GM23338 (cell line): ENCODE data around the gene UBE3A. TPM values are rescaled to one million over a fixed set of nuclear protein-coding genes. Genes with fewer than 3 reads are reported as not detected.

ENCODE experiments used
- ATAC-seq: fragments of 200-7000 bp; cut with Tn5 transposase; 3 replicates; pipeline ENCODE4 v1.9.1; 2020
- DNase-seq: peaks from one replicate; pipeline ENCODE4 v3.0.0-alpha.2; 2015; ENCODE audit warnings: low spot score
- H2AFZ ChIP-seq: fragments of 200-600 bp; sonication (generic); 2 replicates; pipeline ENCODE4 v1.8.0; 2016; ENCODE audit warnings: antibody characterized with exemption, mild to moderate bottlenecking, moderate library complexity
- H3F3A ChIP-seq: fragments of 200-600 bp; sonication (generic); replicated peaks from 2 replicates; pipeline ENCODE4 v1.8.0; 2017; ENCODE audit warnings: antibody characterized with exemption, mixed run types, low read depth
- H3K27ac ChIP-seq: fragments of 200-600 bp; sonication (generic); 2 replicates; pipeline ENCODE4 v1.6.1; 2016; ENCODE audit warnings: low read depth
- H3K27me3 ChIP-seq: fragments of 200-600 bp; sonication (generic); 2 replicates; pipeline ENCODE4 v1.8.0; 2016; ENCODE audit warnings: mild to moderate bottlenecking, mixed run types, moderate library complexity; ENCODE audit not compliant: insufficient read depth
- H3K36me3 ChIP-seq: fragments of 200-600 bp; sonication (generic); 2 replicates; pipeline ENCODE4 v1.8.0; 2016; ENCODE audit warnings: mild to moderate bottlenecking; ENCODE audit not compliant: insufficient read depth
- H3K4me1 ChIP-seq: fragments of 200-600 bp; sonication (generic); 2 replicates; pipeline ENCODE4 v1.8.0; 2016; ENCODE audit warnings: mild to moderate bottlenecking, moderate library complexity; ENCODE audit not compliant: insufficient read depth
- H3K4me2 ChIP-seq: fragments of 200-600 bp; sonication (generic); 2 replicates; pipeline ENCODE4 v1.7.1; 2017; ENCODE audit warnings: mixed run types
- H3K4me3 ChIP-seq: fragments of 200-600 bp; sonication (generic); 2 replicates; pipeline ENCODE4 v1.6.1; 2016; ENCODE audit warnings: mixed run types
- H3K79me2 ChIP-seq: fragments of 200-600 bp; sonication (generic); replicated peaks from 2 replicates; pipeline ENCODE4 v1.8.0; 2017; ENCODE audit warnings: mild to moderate bottlenecking; ENCODE audit not compliant: insufficient read depth
- H3K9me2 ChIP-seq: fragments of 200-600 bp; sonication (generic); 2 replicates; pipeline ENCODE4 v1.8.0; 2017; ENCODE audit not compliant: insufficient read depth
- H4K20me1 ChIP-seq: fragments of 200-600 bp; sonication (generic); replicated peaks from 2 replicates; pipeline ENCODE4 v1.8.0; 2017; ENCODE audit warnings: mild to moderate bottlenecking; ENCODE audit not compliant: insufficient read depth
- H3K27ac Mint-ChIP-seq: 2 replicates; pipeline ENCODE4 v1.8.0; 2020; ENCODE audit warnings: inconsistent platforms, mild to moderate bottlenecking, moderate library complexity, mixed read lengths
- H3K27me3 Mint-ChIP-seq: 3 replicates; pipeline ENCODE4 v1.8.0; 2022; ENCODE audit warnings: low read depth, mild to moderate bottlenecking, moderate library complexity, mixed read lengths, inconsistent platforms; ENCODE audit not compliant: insufficient read depth, poor library complexity
- H3K36me3 Mint-ChIP-seq: 3 replicates; pipeline ENCODE4 v1.8.0; 2021; ENCODE audit warnings: low read depth, mild to moderate bottlenecking, inconsistent platforms, moderate library complexity, mixed read lengths
- H3K4me1 Mint-ChIP-seq: 3 replicates; pipeline ENCODE4 v1.8.0; 2020; ENCODE audit warnings: mild to moderate bottlenecking, inconsistent platforms, mixed read lengths
- H3K4me3 Mint-ChIP-seq: 3 replicates; pipeline ENCODE4 v1.8.0; 2021; ENCODE audit warnings: moderate library complexity, mild to moderate bottlenecking, inconsistent platforms, mixed read lengths
- H3K9me3 Mint-ChIP-seq: 3 replicates; pipeline ENCODE4 v1.8.0; 2020; ENCODE audit warnings: moderate library complexity, mild to moderate bottlenecking, inconsistent platforms, mixed read lengths
- CTCF ChIP-seq, 2 experiments: fragments of 200-600 bp in 1 of 2; sonication (generic) in 1 of 2; conservative IDR thresholded peaks; 2 replicates each; pipeline versions ENCODE4 v1.5.1 to v1.6.1; 2016 to 2017; ENCODE audit warnings: antibody characterized with exemption in 2 of 2, low read depth in 2 of 2, mild to moderate bottlenecking in 2 of 2, moderate library complexity in 1 of 2
- EZH2 ChIP-seq: fragments of 200-600 bp; sonication (generic); IDR thresholded peaks from one replicate; pipeline ENCODE4 v1.8.0; 2017; ENCODE audit warnings: antibody characterized with exemption, mild to moderate bottlenecking, low read depth; ENCODE audit not compliant: unreplicated experiment
- EZH2phosphoT487 ChIP-seq: fragments of 200-600 bp; sonication (generic); IDR thresholded peaks from one replicate; pipeline ENCODE4 v1.8.1; 2018; ENCODE audit warnings: antibody characterized with exemption; ENCODE audit not compliant: unreplicated experiment
- JUNB ChIP-seq: IDR thresholded peaks from one replicate; pipeline ENCODE4 v1.6.1; 2016; ENCODE audit warnings: antibody characterized with exemption; ENCODE audit not compliant: unreplicated experiment
- NANOG ChIP-seq: IDR thresholded peaks from 2 replicates; pipeline ENCODE4 v1.6.1; 2016; ENCODE audit warnings: antibody characterized with exemption, borderline replicate concordance
- POLR2AphosphoS5 ChIP-seq: IDR thresholded peaks from 2 replicates; pipeline ENCODE4 v1.6.1; 2016; ENCODE audit warnings: antibody characterized with exemption, low read depth
- STAT1 ChIP-seq: IDR thresholded peaks from one replicate; pipeline ENCODE4 v1.6.1; 2016; ENCODE audit warnings: antibody characterized with exemption; ENCODE audit not compliant: unreplicated experiment
- ZNF114 ChIP-seq: fragments of 250-450 bp; sonication (Bioruptor Pico); IDR thresholded peaks from 2 replicates; pipeline ENCODE4 v1.5.0; 2020; ENCODE audit warnings: mild to moderate bottlenecking, moderate library complexity
- ZNF331 ChIP-seq: fragments of 250-450 bp; sonication (Bioruptor Pico); IDR thresholded peaks from 2 replicates; pipeline ENCODE4 v1.5.0; 2020; ENCODE audit warnings: low read depth, mild to moderate bottlenecking, moderate library complexity
- ZNF462 ChIP-seq: fragments of 250-450 bp; sonication (Bioruptor Pico); IDR thresholded peaks from 2 replicates; pipeline ENCODE4 v1.5.0; 2020; ENCODE audit warnings: mild to moderate bottlenecking, moderate library complexity
- polyA plus RNA-seq: library from polyadenylated mRNA; unstranded; fragments of >200 nt; fragmentation: Nextera tagmentation; extraction: Ambion mirVana; gene quantifications from 2 replicates; pipeline ENCODE4 v1.2.1, GENCODE V29; 2016
- total RNA-seq: library from RNA; depleted of rRNA; stranded (reverse); fragments of >200 nt; shearing (Covaris generic); gene quantifications from 2 replicates; pipeline ENCODE4 v1.2.3, GENCODE V29; 2014
- TF ChIP-seq, protein P1 (sequence below): IDR thresholded peaks from one replicate; pipeline ENCODE4 v1.6.1; 2018; ENCODE audit warnings: antibody characterized with exemption; ENCODE audit not compliant: unreplicated experiment
- TF ChIP-seq, protein P2 (sequence below): IDR thresholded peaks from 2 replicates; pipeline ENCODE4 v1.6.1; 2016; ENCODE audit warnings: antibody characterized with exemption

UBE3A gene
- total and polyA plus RNA-seq, 2 experiments from 2014 or later = 96.1 to 150 TPM

DNA sequence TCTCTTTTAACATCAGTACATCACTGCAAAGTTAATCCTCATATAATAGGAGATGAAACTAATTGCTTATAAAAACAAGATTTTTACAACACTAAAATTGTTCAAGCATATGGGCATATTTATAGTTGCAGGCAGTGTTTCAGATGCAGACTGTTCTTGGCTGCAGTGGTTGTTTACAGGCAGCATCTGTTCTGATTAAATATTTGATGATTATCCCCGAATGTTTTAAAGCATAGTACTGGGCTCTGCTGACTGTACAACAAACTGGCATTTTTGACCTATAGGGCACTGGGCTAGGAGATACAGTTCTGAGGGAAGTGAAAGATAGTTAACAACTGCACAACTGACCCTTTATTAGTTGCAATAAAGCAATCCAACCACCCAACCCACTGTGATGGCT is 113.6 kb downstream of the UBE3A start:
- TF ChIP-seq STAT1 (no peak), NANOG (no peak), ZNF331 (CRISPR knock-in tag) (no peak), CTCF (conservative IDR thresholded peaks at IDR 0.05; ENCODE audit: low read depth in 2 of 2) (no peak), ZNF462 (CRISPR knock-in tag) (no peak), JUNB (no peak), ZNF114 (CRISPR knock-in tag) (no peak), EZH2 (no peak), EZH2phosphoT487 (no peak), POLR2AphosphoS5 (no peak)
- TF ChIP-seq, protein P1, sequence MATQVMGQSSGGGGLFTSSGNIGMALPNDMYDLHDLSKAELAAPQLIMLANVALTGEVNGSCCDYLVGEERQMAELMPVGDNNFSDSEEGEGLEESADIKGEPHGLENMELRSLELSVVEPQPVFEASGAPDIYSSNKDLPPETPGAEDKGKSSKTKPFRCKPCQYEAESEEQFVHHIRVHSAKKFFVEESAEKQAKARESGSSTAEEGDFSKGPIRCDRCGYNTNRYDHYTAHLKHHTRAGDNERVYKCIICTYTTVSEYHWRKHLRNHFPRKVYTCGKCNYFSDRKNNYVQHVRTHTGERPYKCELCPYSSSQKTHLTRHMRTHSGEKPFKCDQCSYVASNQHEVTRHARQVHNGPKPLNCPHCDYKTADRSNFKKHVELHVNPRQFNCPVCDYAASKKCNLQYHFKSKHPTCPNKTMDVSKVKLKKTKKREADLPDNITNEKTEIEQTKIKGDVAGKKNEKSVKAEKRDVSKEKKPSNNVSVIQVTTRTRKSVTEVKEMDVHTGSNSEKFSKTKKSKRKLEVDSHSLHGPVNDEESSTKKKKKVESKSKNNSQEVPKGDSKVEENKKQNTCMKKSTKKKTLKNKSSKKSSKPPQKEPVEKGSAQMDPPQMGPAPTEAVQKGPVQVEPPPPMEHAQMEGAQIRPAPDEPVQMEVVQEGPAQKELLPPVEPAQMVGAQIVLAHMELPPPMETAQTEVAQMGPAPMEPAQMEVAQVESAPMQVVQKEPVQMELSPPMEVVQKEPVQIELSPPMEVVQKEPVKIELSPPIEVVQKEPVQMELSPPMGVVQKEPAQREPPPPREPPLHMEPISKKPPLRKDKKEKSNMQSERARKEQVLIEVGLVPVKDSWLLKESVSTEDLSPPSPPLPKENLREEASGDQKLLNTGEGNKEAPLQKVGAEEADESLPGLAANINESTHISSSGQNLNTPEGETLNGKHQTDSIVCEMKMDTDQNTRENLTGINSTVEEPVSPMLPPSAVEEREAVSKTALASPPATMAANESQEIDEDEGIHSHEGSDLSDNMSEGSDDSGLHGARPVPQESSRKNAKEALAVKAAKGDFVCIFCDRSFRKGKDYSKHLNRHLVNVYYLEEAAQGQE = no peak
- TF ChIP-seq, protein P2, sequence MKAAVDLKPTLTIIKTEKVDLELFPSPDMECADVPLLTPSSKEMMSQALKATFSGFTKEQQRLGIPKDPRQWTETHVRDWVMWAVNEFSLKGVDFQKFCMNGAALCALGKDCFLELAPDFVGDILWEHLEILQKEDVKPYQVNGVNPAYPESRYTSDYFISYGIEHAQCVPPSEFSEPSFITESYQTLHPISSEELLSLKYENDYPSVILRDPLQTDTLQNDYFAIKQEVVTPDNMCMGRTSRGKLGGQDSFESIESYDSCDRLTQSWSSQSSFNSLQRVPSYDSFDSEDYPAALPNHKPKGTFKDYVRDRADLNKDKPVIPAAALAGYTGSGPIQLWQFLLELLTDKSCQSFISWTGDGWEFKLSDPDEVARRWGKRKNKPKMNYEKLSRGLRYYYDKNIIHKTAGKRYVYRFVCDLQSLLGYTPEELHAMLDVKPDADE = no peak
- H3K4me1 Mint-ChIP-seq = peaks cover 18% of the 10 kb centered on the region
- peaks cover 13% of the 10 kb centered on the region for H3K9me3 Mint-ChIP-seq
- no peak overlapping the region for H3K27ac Mint-ChIP-seq
- Histone ChIP-seq H3K36me3 (no peaks in the 10 kb centered on the region), H3K27ac (no peak overlapping the region), H3F3A (no peaks in the 10 kb centered on the region), H3K4me1 (peaks cover 13% of the 10 kb centered on the region), H3K4me3 (no peak overlapping the region), H3K27me3 (no peaks in the 10 kb centered on the region), H3K4me2 (no peak overlapping the region), H4K20me1 (no peaks in the 10 kb centered on the region; the same call in 1 of the 2 replicates), H2AFZ (no peak overlapping the region), H3K79me2 (no peaks in the 10 kb centered on the region), H3K9me2 (peaks cover 2% of the 10 kb centered on the region; the same call in 1 of the 2 replicates)
- DNase-seq = no peak
- H3K4me3 Mint-ChIP-seq = no peak overlapping the region
- ATAC-seq = no peak
- peaks cover 7% of the 10 kb centered on the region for H3K27me3 Mint-ChIP-seq
- H3K36me3 Mint-ChIP-seq = peaks cover 5% of the 10 kb centered on the region; the same call in 2 of the 3 replicates
